HG02610 (cell line): ENCODE results near the gene FNDC3B.
"Not testable (repeated sequence)": the region's sequence is repeated elsewhere in the genome, so short reads cannot be mapped to it uniquely, and the experiment has no call there.

ENCODE experiments used
- ATAC-seq: cut with Tn5 transposase; IDR thresholded peaks from one replicate; pipeline ENCODE4 v1.9.1; 2021; ENCODE audit warnings: mild to moderate bottlenecking, moderate library complexity; ENCODE audit not compliant: unreplicated experiment

The FNDC3B gene

DNA sequence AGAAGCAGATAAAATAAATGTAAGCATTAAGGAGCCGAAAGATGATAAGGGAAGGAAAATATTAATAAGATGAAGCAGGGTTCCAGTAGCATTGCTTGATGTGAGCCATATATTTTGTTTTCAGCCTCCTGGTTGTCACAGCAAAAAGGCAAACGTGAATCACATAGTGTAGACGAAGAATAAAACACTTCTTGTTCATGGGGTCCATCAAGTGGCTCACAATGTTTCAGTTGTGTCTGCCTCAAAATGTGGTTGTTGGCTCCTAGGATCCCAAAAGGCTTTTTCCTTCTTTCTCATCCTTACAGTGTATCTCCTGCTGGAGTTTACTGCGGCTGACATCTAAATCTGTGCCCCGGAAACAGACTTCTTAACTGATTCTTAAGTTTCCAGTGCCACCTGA lies 213.8 kb downstream of the FNDC3B start:
- ATAC-seq, result no peak

DNA sequence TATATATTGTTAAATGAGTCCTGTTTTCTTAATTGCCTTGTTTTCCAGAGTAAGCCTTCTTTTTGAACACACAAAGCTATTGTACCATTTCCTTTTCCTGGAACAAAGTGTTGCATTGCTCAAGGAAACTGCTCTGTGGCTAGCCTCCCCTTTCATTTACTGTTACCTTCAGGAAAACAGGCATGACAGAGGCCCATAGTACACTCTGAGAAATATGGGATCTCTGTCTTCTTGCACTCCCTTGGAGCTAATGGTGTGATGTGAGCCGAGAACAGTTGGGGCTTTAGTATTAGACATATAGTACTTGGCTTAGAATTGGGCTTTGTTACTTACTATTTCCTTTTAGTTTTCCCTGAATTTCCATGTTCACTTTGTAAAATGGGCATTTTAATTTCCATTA lies 215.2 kb downstream of the FNDC3B start:
- ATAC-seq, result no peak

DNA sequence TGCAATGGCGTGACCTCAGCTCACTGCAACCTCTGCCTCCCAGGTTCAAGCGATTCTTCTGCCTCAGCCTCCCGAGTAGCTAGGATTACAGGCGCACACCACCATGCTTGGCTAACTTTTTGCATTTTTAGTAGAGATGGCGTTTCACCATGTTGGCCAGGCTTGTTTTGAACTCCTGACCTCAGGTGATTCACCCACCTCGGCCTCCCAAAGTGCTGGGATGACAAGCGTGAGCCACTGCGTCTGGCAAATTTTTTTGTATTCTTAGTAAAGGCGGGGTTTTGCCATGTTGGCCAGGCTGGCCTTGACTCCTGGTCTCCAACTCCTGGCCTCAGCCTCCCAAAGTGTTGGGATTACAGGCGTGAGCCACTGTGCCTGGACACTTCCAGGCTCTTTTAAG lies 215.9 kb downstream of the FNDC3B start:
- not testable (repeated sequence) for ATAC-seq

- no peak for ATAC-seq
Observed at GRCh38 chr3:172256101-172256734, 216.8 kb downstream of the FNDC3B start.

DNA sequence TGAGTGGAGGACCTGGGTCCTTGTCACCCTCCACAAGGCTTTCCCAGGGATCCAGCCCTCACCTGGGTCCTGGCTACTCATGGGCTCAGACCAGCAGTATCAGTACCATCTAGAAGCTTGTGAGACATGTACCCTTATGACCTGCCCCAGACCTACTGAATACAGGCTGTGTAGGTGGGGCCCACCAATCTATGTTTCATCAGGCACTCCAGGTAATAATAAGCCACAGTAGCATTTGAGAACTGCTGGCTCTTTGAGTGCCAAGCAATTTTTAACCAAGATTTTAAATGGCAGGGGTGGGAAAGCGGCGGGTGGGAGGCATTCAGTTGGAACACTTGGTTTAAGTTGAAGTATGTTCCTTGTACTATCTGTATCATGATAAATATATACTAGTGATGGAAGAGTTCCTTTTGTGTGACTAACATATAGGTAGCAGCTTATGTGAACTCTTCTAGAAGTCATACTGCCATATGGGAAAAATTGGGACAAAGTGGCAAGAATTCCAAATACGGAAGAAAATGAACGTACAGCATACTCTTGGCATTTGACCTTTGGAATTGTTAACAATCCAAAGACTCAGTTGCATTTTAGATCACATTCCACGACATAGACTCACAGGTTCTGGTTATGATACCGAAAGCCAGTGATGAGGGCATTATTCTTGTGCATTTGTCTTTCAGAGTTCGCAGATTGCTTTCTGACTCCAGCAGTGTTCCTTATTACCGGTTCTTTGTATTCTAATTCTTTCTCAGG lies 218.4 kb downstream of the FNDC3B start:
- ATAC-seq, result no peak

DNA sequence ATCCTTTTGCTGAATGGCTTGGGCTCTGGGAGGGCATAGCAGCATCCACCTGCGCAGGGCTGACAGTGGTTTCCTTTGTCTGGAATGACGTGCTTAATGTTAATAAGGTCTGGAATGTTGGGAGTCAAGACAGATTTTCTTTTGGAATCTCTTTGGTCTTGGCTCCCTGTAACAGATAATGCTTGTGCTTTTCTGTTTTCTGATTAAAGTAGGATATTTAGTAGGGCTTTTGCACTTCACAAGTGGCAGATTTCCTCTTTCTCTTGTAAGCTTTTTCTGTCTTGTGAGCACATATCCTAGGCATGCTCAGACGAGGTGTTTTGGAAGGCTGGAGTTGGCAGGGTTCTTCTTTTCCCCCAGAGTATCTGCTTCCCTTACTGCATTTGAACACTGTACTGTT lies 219.2 kb downstream of the FNDC3B start:
- ATAC-seq, result no peak

GRCh38 chr3:172259111-172259541 lies 219.7 kb downstream of the FNDC3B start:
- ATAC-seq, result no peak

GRCh38 chr3:172259726-172260248 lies 220.4 kb downstream of the FNDC3B start:
- ATAC-seq, result no peak

DNA sequence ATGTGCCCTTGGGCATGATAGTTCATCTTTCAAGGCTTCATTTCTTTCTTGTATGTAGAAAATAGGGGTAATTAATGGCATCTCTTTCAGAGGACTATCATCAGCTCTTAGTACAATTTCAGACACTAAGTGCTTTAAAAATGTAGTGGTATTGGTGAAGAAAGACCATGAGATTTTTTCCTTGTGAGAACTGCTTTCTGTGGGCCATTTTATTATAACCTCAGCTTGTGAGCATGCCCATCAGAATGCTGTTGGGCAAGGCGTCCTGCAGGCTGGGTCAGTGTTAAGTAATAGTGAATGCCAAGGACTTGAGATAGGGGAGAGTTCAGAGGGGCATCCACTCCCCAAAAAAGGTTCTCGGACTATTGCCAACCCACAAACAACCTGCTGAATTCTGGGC lies 221.0 kb downstream of the FNDC3B start:
- ATAC-seq, result no peak

- ATAC-seq, result no peak
Observed at GRCh38 chr3:172261054-172261453, 221.7 kb downstream of the FNDC3B start.

DNA sequence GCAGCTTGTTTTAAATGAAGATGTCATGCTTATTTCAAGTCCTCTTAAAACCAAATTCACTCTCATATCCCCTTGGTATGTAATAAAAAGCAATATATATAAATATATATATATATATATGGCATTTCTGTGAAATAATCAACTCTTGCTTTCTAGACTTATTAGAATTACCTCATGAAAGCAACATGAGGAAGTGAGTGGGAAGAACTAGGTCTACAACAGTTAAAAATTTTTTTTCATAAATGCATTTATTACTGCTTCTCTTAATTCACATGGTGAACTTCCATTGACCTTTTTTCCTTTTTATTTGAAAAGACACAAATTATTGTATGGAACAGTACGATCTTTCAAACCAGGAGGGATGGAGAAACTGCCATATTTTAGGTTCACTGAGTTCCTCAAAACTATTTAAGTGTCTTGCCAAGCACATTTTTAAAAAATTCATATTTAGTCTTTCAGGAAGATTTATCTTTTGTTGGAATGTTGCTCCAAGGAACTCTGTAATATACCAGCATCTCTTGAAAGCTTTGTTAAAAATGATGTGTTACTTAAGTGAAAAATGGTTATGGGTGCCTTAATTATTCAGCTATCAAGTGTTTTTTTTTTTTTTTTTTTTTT lies 223.7 kb downstream of the FNDC3B start:
- no peak for ATAC-seq

DNA sequence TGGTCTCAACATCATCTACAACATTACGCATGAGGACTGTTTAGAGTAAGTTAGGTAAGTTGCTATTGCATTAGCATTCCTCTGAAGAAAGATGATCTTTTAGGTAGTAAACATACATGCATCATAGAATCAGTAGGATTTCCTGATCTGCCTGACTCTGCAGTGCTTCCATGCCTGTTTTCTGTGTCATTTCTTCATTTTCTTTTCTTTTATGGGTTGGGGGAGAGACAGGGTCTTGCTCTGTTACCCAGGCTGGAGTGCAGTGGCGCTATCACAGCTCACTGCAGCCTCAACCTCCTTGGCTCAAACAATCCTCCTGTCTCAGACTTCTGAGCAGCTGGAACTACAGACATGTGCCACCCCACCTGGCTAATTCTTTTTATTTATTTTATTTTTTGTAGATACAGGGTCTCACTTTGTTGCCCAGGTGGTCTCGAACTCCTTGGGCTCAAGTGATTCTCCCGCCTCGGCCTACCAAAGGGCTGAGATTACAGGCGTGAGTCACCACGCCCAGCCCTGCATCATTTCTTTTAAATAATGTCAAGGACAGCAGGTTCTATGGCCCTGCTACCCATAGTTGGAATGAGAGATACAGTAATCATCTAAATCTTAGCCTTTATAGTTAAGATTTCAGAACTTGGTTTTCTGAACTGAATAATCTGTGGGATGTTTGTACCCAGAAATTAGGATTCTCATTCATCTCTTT lies 224.6 kb downstream of the FNDC3B start:
- no peak for ATAC-seq

- no peak for ATAC-seq
Observed at GRCh38 chr3:172266103-172266502, 226.7 kb downstream of the FNDC3B start.

DNA sequence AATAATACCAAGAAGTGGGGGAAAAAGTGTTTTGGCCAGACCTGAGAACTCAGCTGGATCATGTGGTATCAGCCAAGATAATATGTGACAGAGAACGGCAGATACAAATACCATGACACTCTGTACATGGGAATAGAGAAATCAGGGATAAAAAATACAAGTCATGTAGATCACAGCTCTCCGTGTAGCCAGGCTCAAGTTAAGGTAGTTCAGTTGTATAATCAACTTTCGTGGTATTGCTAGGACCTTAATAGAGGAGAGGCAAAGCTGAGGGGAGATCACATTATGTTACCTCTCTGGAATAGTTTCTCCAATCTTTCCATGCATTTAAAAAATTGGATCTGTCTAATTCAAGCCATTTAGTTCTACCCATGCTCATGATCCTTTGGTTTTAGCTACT lies 229.0 kb downstream of the FNDC3B start:
- no peak for ATAC-seq

DNA sequence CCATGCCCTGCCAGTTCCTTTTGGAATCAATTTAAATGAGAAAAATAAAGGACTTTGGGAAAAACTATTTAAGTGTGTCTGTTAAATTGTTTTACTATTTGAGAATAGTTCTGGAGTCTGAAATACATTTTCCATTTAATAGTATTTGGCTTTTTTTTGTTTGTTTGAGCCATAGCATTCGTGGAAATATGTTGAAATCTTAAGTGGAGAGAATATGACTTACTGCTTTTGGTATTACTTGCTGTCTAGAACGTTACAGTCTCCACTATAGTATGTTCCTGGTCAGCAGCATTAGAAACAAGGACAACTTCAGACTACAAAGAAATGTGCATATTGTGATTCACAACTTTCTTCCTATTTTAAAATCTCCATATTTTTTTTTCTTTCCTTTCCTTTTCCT lies 229.5 kb downstream of the FNDC3B start:
- ATAC-seq, result no peak

GRCh38 chr3:172270557-172271166 lies 231.3 kb downstream of the FNDC3B start:
- peak; percentile 98 for ATAC-seq

GRCh38 chr3:172271386-172271976 lies 232.1 kb downstream of the FNDC3B start:
- no peak for ATAC-seq

DNA sequence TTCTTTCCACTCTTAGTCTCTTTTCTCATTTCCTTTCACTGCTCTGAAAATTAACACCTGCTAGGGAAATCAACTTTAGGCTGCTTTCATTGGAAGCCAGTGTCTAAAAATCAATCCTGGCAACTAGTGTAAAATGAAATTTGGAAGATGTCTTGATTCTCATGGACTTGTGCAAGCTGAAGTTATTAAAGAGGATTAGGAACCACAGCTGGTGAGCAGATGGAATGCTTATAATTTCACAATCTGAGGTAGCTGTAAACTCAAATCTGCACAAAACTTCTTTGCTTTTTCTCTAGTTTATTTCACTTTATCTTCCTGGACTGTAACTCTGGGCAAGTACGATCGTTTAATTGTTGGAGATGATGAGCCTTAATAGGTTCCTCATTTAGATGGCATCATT lies 233.3 kb downstream of the FNDC3B start:
- ATAC-seq, result no peak

DNA sequence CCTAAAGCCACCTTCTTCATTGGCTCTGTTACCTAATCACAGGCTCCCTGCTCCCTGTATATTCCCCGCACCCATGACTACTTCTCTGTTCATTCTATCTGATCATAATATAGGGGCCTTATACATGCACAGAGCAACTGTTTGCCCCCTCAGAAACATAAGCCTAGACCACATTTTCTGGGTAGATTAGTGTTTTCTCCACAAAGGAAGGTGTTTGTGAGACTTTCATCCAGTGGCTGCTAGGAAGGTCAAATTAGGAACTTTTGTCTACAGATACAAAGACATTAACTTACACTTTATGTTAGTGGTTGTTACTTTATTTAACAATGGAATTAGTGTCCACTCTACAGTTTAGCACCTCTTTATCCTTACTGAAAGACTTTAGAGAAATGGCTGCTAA lies 234.0 kb downstream of the FNDC3B start:
- no peak for ATAC-seq

DNA sequence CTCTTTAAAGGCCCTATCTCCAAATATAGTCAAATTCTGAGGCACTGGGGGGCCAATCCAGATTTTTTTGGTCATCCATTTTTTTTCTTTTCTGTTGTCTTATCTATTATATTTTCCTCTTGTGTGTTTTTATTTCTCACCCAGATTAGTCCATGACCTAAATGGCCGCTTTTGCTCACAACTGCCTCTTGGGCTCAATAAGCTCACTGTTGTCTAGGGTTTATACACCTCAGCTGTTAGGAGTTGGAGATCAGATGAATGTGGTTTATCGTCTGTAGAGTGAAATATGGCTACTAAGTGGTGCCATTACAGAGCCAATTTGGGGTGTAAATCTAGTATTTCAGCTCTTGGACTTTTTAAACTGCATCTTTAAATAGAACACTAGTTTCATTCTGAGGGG lies 235.5 kb downstream of the FNDC3B start:
- no peak for ATAC-seq

GRCh38 chr3:172275586-172275985 lies 236.2 kb downstream of the FNDC3B start:
- no peak for ATAC-seq
